SH-SY5Y (cell line): ENCODE data around the gene TAF11L9.
"Not testable (repeated sequence)": the region's sequence is repeated elsewhere in the genome, so short reads cannot be mapped to it uniquely, and the experiment has no call there.

Source experiments
- GATA2 ChIP-seq: IDR thresholded peaks from 2 replicates; pipeline ENCODE4 v1.6.1; 2011; ENCODE audit warnings: mild to moderate bottlenecking, low read depth, low read length
- GATA3 ChIP-seq: IDR thresholded peaks from 2 replicates; pipeline ENCODE4 v1.6.1; 2011; ENCODE audit warnings: low read depth, mild to moderate bottlenecking, low read length, moderate library complexity

DNA sequence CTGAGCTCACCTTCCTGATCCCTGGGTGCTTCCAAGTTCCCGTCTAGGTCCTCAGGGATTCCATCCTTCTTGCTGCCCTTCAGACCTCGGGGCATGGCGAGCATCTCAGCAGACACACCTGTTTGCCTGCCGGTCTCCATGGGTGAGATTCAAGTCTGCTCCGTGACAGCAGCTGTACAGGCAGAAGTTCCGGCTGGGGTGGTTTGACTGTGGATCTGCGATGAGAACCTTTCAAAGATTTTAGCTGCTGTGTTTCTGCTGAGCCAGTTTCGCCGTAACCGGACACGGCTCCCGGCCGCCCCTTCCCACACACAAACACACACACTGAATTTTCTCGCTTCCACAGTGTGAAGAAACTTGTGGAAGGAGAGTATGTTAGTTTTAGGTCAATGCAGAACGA lies at the start of gene TAF11L9:
- not testable (repeated sequence) for TF ChIP-seq GATA2, GATA3
